HepG2 (cell line): ENCODE results near the gene CCDC117. TPM values are rescaled to one million over a fixed set of nuclear protein-coding genes. Genes with fewer than 3 reads are reported as not detected.

Experiments used
- BHLHE40 ChIP-seq: IDR thresholded peaks from 2 replicates; pipeline ENCODE4 v1.6.1; 2011; ENCODE audit warnings: low read length, improper control_type of control experiment
- DMAP1 ChIP-seq: IDR thresholded peaks from 2 replicates; pipeline ENCODE4 v1.6.1; 2016
- ERF ChIP-seq: IDR thresholded peaks from 2 replicates; pipeline ENCODE4 v1.6.1; 2018; ENCODE audit warnings: missing biosample characterization, missing genetic modification reagents
- GATAD1 ChIP-seq: IDR thresholded peaks from 2 replicates; pipeline ENCODE4 v1.6.1; 2016; ENCODE audit warnings: missing genetic modification reagents, missing compliant biosample characterization
- HCFC1 ChIP-seq: fragments of 150-350 bp; IDR thresholded peaks from 2 replicates; pipeline ENCODE4 v1.6.1; 2014; ENCODE audit warnings: low read depth, low read length
- MIER3 ChIP-seq: IDR thresholded peaks from 2 replicates; pipeline ENCODE4 v1.6.1; 2016; ENCODE audit warnings: missing compliant biosample characterization, borderline replicate concordance
- NR1H2 ChIP-seq: sonication (generic); formaldehyde crosslinking; IDR thresholded peaks from 2 replicates; pipeline ENCODE4 v1.8.1; 2022; ENCODE audit warnings: low read depth, missing genetic modification reagents, borderline replicate concordance
- PHF8 ChIP-seq: sonication (generic); formaldehyde crosslinking; IDR thresholded peaks from 2 replicates; pipeline ENCODE4 v1.5.0; 2020; ENCODE audit warnings: missing genetic modification reagents
- RARA ChIP-seq: IDR thresholded peaks from 2 replicates; pipeline ENCODE4 v1.6.1; 2016; ENCODE audit warnings: missing genetic modification reagents, missing compliant biosample characterization
- TCF7L2 ChIP-seq: IDR thresholded peaks from 2 replicates; pipeline ENCODE4 v1.6.1; 2011; ENCODE audit warnings: mild to moderate bottlenecking, low read depth, low read length, moderate library complexity
- ZFP62 ChIP-seq: sonication (generic); formaldehyde crosslinking; IDR thresholded peaks from 2 replicates; pipeline ENCODE4 v1.4.0; 2020; ENCODE audit warnings: missing genetic modification reagents
- ZNF674 ChIP-seq: sonication (generic); formaldehyde crosslinking; IDR thresholded peaks from 2 replicates; pipeline ENCODE4 v1.5.0; 2020; ENCODE audit warnings: low read depth, mild to moderate bottlenecking, missing genetic modification reagents
- ZNF746 ChIP-seq: sonication (generic); formaldehyde crosslinking; IDR thresholded peaks from 2 replicates; pipeline ENCODE4 v1.8.0; 2022; ENCODE audit warnings: mild to moderate bottlenecking, missing genetic modification reagents
- ZSCAN12 ChIP-seq: sonication (generic); formaldehyde crosslinking; IDR thresholded peaks from 2 replicates; pipeline ENCODE4 v1.9.0; 2021; ENCODE audit warnings: mild to moderate bottlenecking, missing genetic modification reagents
- polyA plus RNA-seq, 8 experiments: library from polyadenylated mRNA; depleted of rRNA in 3 of 8; stranded (reverse) in 7 of 8; unstranded in 1 of 8; fragments of >200 nt; fragmentation: Illumina TruSeq in 4 of 8; extraction: Trizol in 4 of 8; gene quantifications; 2 replicates each; pipeline versions ENCODE4 v1.2.1 to v1.2.3, GENCODE V29; 2011 to 2016; ENCODE audit warnings: low read depth in 4 of 8, missing spikeins in 1 of 8, mixed read lengths in 1 of 8; ENCODE audit not compliant: insufficient read depth in 1 of 8
- total RNA-seq, 5 experiments: library from RNA; depleted of rRNA; stranded (reverse); fragments of >200 nt; fragmentation: Illumina TruSeq; extraction: Trizol; gene quantifications; 2 replicates each; pipeline ENCODE4 v1.2.3, GENCODE V29; 2016; ENCODE audit warnings: low read depth in 1 of 5
- TF ChIP-seq, protein P1 (sequence below): sonication (generic); formaldehyde crosslinking; IDR thresholded peaks from 2 replicates; pipeline ENCODE4 v1.5.1; 2020; ENCODE audit warnings: missing genetic modification reagents, mild to moderate bottlenecking, borderline replicate concordance
- TF ChIP-seq, protein P2 (sequence below): sonication (generic); formaldehyde crosslinking; IDR thresholded peaks from 2 replicates; pipeline ENCODE4 v1.5.0; 2020; ENCODE audit warnings: missing genetic modification reagents
- TF ChIP-seq, protein P3 (sequence below): sonication (generic); formaldehyde crosslinking; conservative IDR thresholded peaks from 2 replicates; pipeline ENCODE4 v1.4.0; 2020; ENCODE audit warnings: mild to moderate bottlenecking, missing genetic modification reagents, moderate library complexity
- TF ChIP-seq, protein P4 (sequence below): sonication (generic); formaldehyde crosslinking; IDR thresholded peaks from 2 replicates; pipeline ENCODE4 v1.4.0; 2020; ENCODE audit warnings: mild to moderate bottlenecking, missing genetic modification reagents
- TF ChIP-seq, protein P5 (sequence below): sonication (generic); formaldehyde crosslinking; IDR thresholded peaks from 2 replicates; pipeline ENCODE4 v1.4.0; 2020; ENCODE audit warnings: missing genetic modification reagents
- TF ChIP-seq, protein P6 (sequence below): sonication (generic); formaldehyde crosslinking; IDR thresholded peaks from 2 replicates; pipeline ENCODE4 v1.4.0; 2020; ENCODE audit warnings: mild to moderate bottlenecking, missing genetic modification reagents, borderline replicate concordance

Gene CCDC117
- total and polyA plus RNA-seq, 2 of the 13 experiments (the other 11 are each of a cell fraction or from before 2014, with no cell fraction given), result 12.6 to 34.2 TPM

DNA sequence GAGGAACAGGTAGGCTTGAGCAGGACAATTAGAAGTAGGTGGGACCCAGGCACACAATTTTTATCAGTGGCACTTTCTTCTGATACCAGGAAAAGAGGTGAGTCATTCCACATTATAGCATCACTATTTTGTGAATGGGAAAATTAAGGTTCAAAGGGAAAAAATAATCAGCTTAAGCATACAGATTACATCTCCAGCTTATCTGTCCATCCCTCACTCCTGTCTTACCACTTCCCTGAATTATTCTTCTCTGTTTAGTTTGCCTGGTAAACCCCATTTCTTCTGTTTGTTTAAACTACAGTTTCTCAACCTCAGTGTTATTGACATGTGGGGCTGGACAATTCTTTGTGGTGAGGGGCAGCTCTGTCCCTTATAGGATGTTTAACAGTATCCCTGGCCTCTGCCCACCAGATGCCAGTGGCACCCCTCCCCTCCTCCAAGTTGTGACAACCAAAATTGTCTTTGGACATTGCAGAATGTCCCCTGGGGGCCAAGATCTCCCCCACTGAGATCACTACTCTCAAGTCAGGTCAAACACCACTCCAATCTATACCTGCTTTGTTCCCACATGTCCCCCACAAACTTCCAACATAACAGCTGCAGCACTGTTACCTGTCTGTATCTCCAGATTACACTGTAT lies 36.3 kb downstream of the CCDC117 start (continued):
- TF ChIP-seq, protein P1, sequence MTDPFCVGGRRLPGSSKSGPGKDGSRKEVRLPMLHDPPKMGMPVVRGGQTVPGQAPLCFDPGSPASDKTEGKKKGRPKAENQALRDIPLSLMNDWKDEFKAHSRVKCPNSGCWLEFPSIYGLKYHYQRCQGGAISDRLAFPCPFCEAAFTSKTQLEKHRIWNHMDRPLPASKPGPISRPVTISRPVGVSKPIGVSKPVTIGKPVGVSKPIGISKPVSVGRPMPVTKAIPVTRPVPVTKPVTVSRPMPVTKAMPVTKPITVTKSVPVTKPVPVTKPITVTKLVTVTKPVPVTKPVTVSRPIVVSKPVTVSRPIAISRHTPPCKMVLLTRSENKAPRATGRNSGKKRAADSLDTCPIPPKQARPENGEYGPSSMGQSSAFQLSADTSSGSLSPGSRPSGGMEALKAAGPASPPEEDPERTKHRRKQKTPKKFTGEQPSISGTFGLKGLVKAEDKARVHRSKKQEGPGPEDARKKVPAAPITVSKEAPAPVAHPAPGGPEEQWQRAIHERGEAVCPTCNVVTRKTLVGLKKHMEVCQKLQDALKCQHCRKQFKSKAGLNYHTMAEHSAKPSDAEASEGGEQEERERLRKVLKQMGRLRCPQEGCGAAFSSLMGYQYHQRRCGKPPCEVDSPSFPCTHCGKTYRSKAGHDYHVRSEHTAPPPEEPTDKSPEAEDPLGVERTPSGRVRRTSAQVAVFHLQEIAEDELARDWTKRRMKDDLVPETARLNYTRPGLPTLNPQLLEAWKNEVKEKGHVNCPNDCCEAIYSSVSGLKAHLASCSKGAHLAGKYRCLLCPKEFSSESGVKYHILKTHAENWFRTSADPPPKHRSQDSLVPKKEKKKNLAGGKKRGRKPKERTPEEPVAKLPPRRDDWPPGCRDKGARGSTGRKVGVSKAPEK (CRISPR knock-in tag), result no peak
- TF ChIP-seq, protein P2, sequence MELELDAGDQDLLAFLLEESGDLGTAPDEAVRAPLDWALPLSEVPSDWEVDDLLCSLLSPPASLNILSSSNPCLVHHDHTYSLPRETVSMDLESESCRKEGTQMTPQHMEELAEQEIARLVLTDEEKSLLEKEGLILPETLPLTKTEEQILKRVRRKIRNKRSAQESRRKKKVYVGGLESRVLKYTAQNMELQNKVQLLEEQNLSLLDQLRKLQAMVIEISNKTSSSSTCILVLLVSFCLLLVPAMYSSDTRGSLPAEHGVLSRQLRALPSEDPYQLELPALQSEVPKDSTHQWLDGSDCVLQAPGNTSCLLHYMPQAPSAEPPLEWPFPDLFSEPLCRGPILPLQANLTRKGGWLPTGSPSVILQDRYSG, result no peak
- no peak for TF ChIP-seq ZFP62
- TF ChIP-seq, protein P3, sequence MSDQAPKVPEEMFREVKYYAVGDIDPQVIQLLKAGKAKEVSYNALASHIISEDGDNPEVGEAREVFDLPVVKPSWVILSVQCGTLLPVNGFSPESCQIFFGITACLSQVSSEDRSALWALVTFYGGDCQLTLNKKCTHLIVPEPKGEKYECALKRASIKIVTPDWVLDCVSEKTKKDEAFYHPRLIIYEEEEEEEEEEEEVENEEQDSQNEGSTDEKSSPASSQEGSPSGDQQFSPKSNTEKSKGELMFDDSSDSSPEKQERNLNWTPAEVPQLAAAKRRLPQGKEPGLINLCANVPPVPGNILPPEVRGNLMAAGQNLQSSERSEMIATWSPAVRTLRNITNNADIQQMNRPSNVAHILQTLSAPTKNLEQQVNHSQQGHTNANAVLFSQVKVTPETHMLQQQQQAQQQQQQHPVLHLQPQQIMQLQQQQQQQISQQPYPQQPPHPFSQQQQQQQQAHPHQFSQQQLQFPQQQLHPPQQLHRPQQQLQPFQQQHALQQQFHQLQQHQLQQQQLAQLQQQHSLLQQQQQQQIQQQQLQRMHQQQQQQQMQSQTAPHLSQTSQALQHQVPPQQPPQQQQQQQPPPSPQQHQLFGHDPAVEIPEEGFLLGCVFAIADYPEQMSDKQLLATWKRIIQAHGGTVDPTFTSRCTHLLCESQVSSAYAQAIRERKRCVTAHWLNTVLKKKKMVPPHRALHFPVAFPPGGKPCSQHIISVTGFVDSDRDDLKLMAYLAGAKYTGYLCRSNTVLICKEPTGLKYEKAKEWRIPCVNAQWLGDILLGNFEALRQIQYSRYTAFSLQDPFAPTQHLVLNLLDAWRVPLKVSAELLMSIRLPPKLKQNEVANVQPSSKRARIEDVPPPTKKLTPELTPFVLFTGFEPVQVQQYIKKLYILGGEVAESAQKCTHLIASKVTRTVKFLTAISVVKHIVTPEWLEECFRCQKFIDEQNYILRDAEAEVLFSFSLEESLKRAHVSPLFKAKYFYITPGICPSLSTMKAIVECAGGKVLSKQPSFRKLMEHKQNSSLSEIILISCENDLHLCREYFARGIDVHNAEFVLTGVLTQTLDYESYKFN (CRISPR knock-in tag), result peak; percentile 84
- TF ChIP-seq, protein P4, sequence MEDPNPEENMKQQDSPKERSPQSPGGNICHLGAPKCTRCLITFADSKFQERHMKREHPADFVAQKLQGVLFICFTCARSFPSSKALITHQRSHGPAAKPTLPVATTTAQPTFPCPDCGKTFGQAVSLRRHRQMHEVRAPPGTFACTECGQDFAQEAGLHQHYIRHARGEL, result no peak
- peak; percentile 88 for TF ChIP-seq TCF7L2
- TF ChIP-seq ZSCAN12, result no peak
- no peak for TF ChIP-seq NR1H2 (CRISPR knock-in tag)
- TF ChIP-seq, protein P5, sequence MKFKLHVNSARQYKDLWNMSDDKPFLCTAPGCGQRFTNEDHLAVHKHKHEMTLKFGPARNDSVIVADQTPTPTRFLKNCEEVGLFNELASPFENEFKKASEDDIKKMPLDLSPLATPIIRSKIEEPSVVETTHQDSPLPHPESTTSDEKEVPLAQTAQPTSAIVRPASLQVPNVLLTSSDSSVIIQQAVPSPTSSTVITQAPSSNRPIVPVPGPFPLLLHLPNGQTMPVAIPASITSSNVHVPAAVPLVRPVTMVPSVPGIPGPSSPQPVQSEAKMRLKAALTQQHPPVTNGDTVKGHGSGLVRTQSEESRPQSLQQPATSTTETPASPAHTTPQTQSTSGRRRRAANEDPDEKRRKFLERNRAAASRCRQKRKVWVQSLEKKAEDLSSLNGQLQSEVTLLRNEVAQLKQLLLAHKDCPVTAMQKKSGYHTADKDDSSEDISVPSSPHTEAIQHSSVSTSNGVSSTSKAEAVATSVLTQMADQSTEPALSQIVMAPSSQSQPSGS (CRISPR knock-in tag), result no peak
- no peak for TF ChIP-seq GATAD1 (CRISPR knock-in tag)
- no peak for TF ChIP-seq HCFC1
- TF ChIP-seq BHLHE40, result no peak
- TF ChIP-seq ERF, result no peak; the same call in 1 of the 2 replicates
- TF ChIP-seq ZNF746 (CRISPR knock-in tag), result peak; percentile 44; the same call in 1 of the 2 replicates
- TF ChIP-seq DMAP1 (CRISPR knock-in tag), result peak; percentile 50; the same call in 1 of the 2 replicates
- no peak for TF ChIP-seq PHF8 (CRISPR knock-in tag)
- TF ChIP-seq, protein P6, sequence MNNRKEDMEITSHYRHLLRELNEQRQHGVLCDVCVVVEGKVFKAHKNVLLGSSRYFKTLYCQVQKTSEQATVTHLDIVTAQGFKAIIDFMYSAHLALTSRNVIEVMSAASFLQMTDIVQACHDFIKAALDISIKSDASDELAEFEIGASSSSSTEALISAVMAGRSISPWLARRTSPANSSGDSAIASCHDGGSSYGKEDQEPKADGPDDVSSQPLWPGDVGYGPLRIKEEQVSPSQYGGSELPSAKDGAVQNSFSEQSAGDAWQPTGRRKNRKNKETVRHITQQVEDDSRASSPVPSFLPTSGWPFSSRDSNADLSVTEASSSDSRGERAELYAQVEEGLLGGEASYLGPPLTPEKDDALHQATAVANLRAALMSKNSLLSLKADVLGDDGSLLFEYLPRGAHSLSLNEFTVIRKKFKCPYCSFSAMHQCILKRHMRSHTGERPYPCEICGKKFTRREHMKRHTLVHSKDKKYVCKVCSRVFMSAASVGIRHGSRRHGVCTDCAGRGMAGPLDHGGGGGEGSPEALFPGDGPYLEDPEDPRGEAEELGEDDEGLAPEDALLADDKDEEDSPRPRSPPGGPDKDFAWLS (CRISPR knock-in tag), result no peak
- no peak for TF ChIP-seq ZNF674 (CRISPR knock-in tag)
- peak; percentile 66 for TF ChIP-seq RARA (CRISPR knock-in tag)
- no peak for TF ChIP-seq MIER3 (CRISPR knock-in tag)
